ENCODE data around the gene QKI.

The QKI gene

DNA sequence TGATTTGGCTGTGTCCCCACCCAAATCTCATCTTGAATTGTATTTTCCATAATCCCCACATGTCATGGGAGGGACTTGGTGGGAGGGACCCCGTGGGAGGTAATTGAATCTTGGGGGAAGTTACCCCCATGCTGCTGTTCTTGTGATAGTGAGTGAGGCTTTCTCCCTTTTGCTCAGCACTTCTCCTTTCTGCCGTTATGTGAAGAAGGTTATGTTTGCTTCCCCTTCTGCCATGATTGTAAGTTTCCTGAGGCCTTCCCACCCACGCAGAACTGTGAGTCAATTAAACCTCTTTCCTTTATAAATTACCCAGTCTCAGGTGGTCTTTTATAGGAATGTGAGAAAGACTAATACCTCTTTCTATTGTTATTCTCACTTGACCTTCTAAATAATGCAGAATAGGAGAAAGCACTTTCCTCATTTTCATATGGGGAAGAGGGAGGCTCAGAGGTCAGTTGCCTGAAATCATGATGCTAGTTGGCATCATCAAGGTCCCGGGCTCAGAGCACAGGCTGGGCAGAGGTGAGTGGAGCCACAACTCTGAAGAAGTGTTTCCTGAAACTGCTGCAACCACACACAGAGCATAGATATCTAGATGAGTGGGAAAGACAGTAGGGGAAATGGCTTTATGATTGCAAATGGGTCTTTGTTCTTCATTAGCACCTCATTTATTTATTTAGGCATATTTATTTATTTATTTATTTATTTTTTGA, 191.0 kb downstream of the QKI start:
- DNase-seq (ENCODE audit: low read depth in 1 of 2, low spot score in 1 of 2): no peak

DNA sequence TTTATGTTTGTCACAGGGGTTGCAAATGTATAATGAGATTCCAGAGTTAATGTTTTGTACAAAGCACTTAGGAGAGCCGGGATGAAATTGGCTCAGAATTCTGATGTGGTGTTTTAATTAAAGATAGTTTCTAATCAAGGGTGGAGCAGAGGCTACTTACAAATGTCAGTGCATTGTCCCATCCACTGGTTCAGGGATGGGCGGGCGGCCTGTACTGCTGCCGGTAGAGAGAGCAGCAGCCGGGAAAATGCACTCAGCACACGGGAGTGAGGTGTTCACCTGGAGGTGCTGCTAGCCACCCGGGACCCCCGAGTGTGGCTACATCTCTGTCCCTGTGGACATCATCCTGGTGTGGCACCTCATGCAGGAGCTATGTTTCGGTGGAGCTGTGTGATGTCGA, 193.3 kb downstream of the QKI start:
- no peak for DNase-seq (ENCODE audit: low read depth in 1 of 2, low spot score in 1 of 2)

DNA sequence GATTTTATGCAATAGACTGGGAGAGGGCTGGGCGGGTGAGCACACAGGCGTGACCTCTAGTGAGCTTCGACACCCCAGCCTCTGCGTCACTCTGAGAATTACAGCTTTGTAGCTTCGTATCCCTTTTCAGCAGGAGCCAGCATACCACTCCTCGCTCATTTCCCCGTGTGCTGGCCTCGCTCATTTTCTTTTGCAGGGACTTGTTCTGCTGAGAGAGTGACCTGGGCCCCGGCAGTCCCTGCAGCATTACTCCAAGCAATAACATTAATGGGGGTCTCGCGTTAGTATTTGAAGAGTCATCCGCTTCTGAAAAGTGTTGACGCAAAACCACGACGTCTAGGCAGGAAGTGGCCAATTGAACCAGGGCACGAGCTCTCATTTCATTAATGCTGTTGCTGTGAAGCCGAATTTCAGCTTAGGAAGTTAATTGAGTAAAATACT, 193.7 kb downstream of the QKI start:
- no peak for DNase-seq (ENCODE audit: low read depth in 1 of 2, low spot score in 1 of 2)

DNA sequence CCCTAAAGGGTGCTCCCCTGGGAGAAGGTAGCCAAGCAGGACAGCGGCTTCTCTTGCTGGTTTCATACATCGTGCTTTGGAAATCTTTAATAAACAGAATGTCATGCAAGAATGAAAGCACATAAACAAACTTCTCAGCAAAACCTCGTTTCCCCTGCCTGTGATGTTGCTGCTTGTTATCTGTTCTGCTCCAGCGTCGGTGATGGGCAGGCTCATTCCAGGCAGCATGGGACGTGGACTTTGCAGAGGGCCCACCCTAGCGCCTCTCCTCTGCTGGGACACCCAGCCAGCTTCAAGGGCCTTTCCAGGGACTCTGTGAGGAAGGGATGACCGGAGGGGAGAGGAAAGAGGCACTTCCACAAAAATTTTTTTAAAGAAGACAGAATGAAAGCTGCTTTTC, 197.7 kb downstream of the QKI start:
- DNase-seq (ENCODE audit: low read depth in 1 of 2, low spot score in 1 of 2): no peak

DNA sequence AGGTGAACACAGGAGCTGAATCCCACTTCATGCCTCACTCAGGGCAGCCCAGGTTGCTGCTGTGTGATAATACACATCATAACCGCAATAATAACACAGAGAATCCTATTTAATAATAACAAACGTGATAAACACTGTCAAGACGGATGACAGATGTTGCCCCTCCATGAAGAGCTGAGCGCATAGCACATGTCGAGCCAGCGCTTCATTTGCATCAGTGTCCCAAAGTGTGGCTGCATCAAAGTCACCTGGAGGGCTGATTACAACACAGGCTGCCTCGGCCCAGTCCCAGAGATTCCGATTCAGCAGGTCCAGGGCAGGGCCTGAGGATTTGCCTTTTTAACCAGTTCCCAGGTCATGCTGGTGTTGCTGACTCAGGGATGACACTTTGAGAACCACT, 198.5 kb downstream of the QKI start:
- DNase-seq (ENCODE audit: low read depth in 1 of 2, low spot score in 1 of 2): no peak

DNA sequence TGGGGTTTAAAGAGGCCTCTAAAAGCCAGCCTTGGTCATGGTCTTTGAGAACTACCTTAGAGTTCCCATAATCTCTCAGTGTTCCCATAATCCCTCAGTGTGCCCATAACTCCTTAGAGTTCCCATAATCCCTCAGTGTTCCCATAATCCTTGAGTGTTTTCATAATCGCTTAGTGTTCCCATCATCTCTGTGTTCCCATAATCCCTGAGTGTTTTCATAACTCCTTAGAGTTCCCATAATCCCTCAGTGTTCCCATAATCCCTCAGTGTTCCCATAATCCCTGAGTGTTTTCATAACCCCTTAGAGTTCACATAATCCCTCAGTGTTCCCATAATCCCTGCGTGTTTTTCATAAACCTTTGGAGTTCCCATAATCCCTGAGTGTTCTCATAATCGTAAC, 199.2 kb downstream of the QKI start:
- DNase-seq (ENCODE audit: low read depth in 1 of 2, low spot score in 1 of 2): no peak

DNA sequence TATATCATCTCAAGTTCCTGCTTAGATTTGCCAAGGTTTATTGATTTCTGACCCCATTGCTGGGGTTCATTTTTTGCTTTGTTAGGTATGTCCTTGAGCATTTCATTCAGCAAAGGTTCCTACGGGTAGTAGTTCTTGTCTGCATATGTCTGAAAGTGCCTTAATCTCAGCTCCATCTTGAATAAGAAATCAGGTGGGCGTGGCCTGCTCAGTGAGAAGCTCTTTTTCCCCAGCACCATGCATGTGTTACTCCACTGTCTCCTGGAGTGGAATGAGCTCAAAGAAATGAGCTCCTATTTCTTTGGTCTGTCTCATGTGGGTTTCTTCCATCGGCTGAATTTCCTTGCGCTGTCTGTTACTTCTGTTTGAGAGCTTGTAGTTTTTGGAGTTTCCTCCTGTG, 201.9 kb downstream of the QKI start:
- DNase-seq (ENCODE audit: low read depth in 1 of 2, low spot score in 1 of 2): no peak

DNA sequence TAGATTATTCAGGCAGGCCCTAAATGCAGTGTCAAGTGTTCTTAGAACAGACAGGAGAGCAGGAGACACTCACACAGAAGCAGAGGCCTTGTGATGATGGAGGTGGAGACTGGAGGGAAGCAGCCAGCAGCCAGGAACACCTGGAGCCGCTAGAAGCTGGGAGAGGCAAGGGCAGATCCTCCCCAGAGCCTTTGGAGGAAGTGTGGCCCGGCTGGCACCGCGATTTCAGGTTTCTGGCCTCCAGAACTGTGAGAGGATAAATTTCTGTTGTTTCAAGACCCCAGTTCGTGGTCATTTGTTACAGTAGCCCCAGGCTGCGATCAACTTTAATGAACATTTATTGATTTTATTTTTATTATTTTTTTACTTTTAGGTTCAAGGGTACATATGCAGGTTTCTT, 203.0 kb downstream of the QKI start:
- DNase-seq (ENCODE audit: low read depth in 1 of 2, low spot score in 1 of 2): no peak

DNA sequence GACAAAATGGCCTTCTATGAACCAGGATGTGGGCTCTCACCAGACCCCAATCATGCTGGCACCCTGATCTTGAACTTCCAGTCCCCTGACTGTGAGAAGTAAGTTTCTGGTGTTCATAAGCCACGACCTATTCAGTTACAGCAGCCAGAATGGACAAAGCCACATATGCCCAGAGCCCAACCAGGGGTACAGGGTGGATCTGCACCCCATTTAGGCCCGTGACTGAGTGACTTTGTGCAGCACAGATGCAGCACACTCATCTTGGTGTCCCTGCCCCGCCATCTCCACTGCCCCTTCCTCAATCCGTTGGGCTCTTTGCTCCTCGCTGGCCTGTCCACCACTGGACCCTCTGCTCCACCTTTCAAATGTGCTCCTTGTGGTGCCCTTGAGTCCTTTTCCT, 205.6 kb downstream of the QKI start:
- DNase-seq (ENCODE audit: low read depth in 1 of 2, low spot score in 1 of 2): no peak

DNA sequence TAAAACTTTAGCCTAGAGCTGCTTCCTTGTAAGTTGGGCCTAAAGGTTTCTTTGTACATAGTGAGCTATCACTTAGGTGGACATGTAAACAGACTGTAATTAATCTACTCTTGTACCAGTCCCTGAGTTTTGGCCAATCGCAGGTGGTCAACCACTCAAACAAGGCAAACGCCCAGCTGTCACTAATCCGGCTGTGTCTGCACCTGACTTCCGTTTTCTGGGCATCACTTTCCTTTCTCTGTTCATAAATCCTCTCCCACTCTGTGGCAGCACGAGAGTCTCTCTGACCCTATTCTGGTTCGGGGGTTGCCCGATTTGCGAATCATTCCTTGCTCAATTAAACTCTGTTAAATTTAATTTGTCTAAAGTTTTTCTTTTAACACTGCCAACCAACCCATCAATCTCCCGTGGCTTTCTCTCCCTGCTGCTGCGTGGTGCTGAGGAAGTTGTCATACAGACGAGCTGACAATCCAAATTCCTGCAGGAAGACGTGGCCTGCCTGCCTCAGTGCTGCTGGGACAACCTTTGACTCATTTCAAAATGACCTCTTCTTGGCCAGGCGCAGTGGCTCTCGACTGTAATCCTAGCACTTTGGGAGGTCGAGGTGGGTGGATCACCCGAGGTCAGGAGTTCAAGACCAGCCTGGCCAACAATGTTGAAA, 206.3 kb downstream of the QKI start:
- DNase-seq (ENCODE audit: low read depth in 1 of 2, low spot score in 1 of 2): no peak

DNA sequence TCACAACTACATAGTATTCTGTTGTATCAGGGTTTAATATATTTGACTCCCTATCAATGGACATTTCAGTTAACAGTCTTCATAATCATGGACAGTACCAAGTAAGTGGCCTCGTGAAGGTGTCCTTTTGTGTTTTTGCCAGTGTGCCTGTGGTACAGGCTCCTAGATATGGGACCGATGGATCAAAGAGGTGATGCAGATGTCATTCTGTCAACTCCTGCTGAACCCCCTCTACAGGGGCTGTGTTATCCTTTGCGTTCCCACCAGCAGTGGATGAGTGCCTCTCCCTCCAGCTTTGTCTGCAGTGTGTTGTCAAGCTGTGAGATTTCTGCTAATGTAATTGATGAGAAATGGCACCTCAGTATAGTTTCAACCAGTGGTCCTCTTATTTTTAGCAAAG, 210.7 kb downstream of the QKI start:
- no peak for DNase-seq (ENCODE audit: low read depth in 1 of 2, low spot score in 1 of 2)

DNA sequence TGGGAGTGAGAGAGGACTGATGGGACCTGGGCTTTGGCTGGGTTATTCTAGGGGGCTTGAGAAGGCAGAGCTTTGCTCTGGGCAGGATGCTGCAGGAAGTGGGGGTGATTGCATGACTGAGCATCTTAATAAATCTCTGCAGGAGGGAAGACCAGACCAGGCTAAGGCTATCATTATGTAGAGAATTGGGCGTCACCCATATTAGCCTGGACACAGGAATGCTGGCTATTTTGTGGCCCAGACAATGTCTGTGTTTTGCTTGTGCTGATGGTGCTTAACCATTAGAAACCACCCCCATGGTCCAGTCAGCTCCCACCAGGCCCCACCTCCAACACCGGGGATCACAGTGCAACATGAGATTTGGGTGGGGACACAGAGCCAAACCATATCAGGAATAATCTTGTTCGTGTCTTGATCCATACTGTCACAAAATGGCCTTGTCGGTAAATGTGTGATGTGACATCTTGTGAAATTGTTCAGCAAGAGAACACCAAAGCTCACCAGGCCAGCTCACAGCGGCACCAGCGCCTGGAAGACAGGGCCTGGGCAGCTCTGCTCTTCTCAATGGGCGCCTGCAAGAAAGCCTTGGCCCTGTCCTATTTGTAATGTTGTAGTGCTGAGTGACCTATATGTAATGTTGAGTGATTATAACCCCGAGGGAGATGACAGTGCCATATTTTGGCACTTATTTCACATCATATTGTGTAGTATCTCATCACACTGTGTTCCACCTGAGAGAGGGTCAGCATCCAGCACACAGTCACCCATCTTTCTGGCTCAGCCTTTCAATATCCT, 211.8 kb downstream of the QKI start:
- no peak for DNase-seq (ENCODE audit: low read depth in 1 of 2, low spot score in 1 of 2)

DNA sequence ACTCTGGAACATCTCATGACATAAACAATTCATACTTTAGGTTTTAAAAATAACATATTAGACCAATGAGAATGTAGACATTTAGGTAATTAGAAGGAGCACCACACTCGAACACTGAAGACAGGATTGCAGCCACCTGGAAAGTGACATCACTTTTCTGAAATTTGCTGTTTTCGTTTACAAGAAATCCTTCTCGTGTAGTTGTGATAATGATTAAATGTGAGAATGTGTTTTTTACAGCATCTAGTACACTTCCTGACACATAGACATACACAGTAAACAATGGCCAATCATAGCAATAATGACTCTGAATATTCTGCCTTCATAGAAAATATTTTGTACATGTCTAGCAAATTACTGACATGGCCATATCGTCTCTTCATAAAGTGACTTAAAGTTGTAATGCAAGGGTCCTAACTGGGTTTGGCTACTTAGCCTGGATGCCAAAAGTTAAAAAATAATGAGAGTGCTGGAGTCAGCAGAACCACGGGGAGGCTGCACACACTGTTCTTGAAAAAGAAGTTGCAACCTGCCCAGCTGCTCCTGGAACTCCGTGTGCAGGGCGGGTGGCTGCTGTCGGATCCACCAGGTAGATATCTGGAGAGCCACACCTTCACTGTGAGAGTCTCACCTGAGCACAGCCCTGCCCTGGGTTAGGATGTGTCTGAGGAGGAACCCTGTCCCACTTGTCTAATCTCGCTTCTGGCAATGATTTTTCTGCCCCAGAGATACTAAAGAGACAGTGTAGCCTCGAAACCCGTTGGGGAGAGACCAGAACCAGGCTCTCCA, 212.9 kb downstream of the QKI start:
- DNase-seq (ENCODE audit: low read depth in 1 of 2, low spot score in 1 of 2): no peak

Measured in activated T-helper 1 cell treated with anti-CD3 and anti-CD28 coated beads, Interleukin-2, amount 50 U/mL, for 16 hours (primary cell).